H9 (cell line): ENCODE measurements around the gene FAF1. TPM values are rescaled to one million over a fixed set of nuclear protein-coding genes. Genes with fewer than 3 reads are reported as not detected.
"Not testable (repeated sequence)": the region's sequence is repeated elsewhere in the genome, so short reads cannot be mapped to it uniquely, and the experiment has no call there.

ENCODE experiments used
- DNase-seq: peaks from one replicate; pipeline ENCODE4 v3.0.0-alpha.2; 2017
- H2AFZ ChIP-seq: one replicate; pipeline ENCODE4 v1.6.1; 2013; ENCODE audit warnings: mild to moderate bottlenecking, low read length, control low read depth, moderate library complexity
- H2AK5ac ChIP-seq: 2 replicates; pipeline ENCODE4 v1.6.1; 2013; ENCODE audit warnings: low read length, control low read depth, mixed read lengths; ENCODE audit not compliant: insufficient read length
- H2BK120ac ChIP-seq: one replicate; pipeline ENCODE4 v1.6.1; 2013; ENCODE audit warnings: low read depth, mild to moderate bottlenecking, low read length, control low read depth, inconsistent platforms; ENCODE audit not compliant: poor library complexity, severe bottlenecking
- H2BK12ac ChIP-seq: 2 replicates; pipeline ENCODE4 v1.6.1; 2013; ENCODE audit warnings: low read length, control low read depth, mixed read lengths, low read depth; ENCODE audit not compliant: insufficient read length
- H2BK15ac ChIP-seq: 2 replicates; pipeline ENCODE4 v1.6.1; 2013; ENCODE audit warnings: low read depth, low read length, control low read depth
- H2BK20ac ChIP-seq: one replicate; pipeline ENCODE4 v1.6.1; 2013; ENCODE audit warnings: low read depth, mild to moderate bottlenecking, low read length, control low read depth, inconsistent platforms; ENCODE audit not compliant: poor library complexity, severe bottlenecking
- H2BK5ac ChIP-seq: 2 replicates; pipeline ENCODE4 v1.6.1; 2013; ENCODE audit warnings: low read length, control low read depth, mixed read lengths; ENCODE audit not compliant: insufficient read length
- H3K14ac ChIP-seq: 2 replicates; pipeline ENCODE4 v1.6.1; 2013; ENCODE audit warnings: low read length, control low read depth; ENCODE audit not compliant: insufficient read depth
- H3K18ac ChIP-seq: 2 replicates; pipeline ENCODE4 v1.6.1; 2013; ENCODE audit warnings: low read depth, mild to moderate bottlenecking, mixed read lengths, low read length, control low read depth; ENCODE audit not compliant: insufficient read length
- H3K23ac ChIP-seq: 2 replicates; pipeline ENCODE4 v1.6.1; 2013; ENCODE audit warnings: low read length, control low read depth, mixed read lengths, low read depth; ENCODE audit not compliant: insufficient read length
- H3K23me2 ChIP-seq: 2 replicates; pipeline ENCODE4 v1.6.1; 2013; ENCODE audit warnings: low read depth, mild to moderate bottlenecking, mixed read lengths, low read length, control low read depth; ENCODE audit not compliant: insufficient read length, poor library complexity, severe bottlenecking
- H3K27ac ChIP-seq: 2 replicates; pipeline ENCODE4 v1.5.1; 2013; ENCODE audit warnings: low read length, control low read depth, mixed read lengths, low read depth; ENCODE audit not compliant: insufficient read length
- H3K27me3 ChIP-seq: 2 replicates; pipeline ENCODE4 v1.6.1; 2013; ENCODE audit warnings: low read length, control low read depth, inconsistent platforms; ENCODE audit not compliant: insufficient read depth
- H3K4ac ChIP-seq: 2 replicates; pipeline ENCODE4 v1.6.1; 2013; ENCODE audit warnings: low read depth, mild to moderate bottlenecking, control low read depth, inconsistent platforms, low read length, moderate library complexity
- H3K4me1 ChIP-seq: 2 replicates; pipeline ENCODE4 v1.6.1; 2013; ENCODE audit warnings: low read length, control low read depth, inconsistent platforms; ENCODE audit not compliant: insufficient read depth
- H3K4me2 ChIP-seq: 2 replicates; pipeline ENCODE4 v1.6.1; 2013; ENCODE audit warnings: low read length, control low read depth, mixed read lengths; ENCODE audit not compliant: insufficient read length, insufficient read depth
- H3K56ac ChIP-seq: 2 replicates; pipeline ENCODE4 v1.6.1; 2013; ENCODE audit warnings: low read depth, mild to moderate bottlenecking, mixed read lengths, low read length, control low read depth; ENCODE audit not compliant: insufficient read length
- H3K79me1 ChIP-seq: 2 replicates; pipeline ENCODE4 v1.6.1; 2013; ENCODE audit warnings: low read depth, mild to moderate bottlenecking, moderate library complexity, low read length, control low read depth, inconsistent platforms; ENCODE audit not compliant: insufficient read depth, poor library complexity, severe bottlenecking
- H3K79me2 ChIP-seq: 2 replicates; pipeline ENCODE4 v1.6.1; 2013; ENCODE audit warnings: low read length, control low read depth, inconsistent platforms; ENCODE audit not compliant: insufficient read depth
- H3K9ac ChIP-seq: 2 replicates; pipeline ENCODE4 v1.6.1; 2013; ENCODE audit warnings: low read length, control low read depth, mixed read lengths; ENCODE audit not compliant: insufficient read length; ENCODE audit errors: extremely low read depth
- H3K9me3 ChIP-seq: one replicate; pipeline ENCODE4 v1.6.1; 2013; ENCODE audit warnings: low read depth, low read length, inconsistent platforms; ENCODE audit not compliant: control insufficient read depth
- H3T11ph ChIP-seq: one replicate; pipeline ENCODE4 v1.6.1; 2013; ENCODE audit warnings: mild to moderate bottlenecking, low read length, control low read depth, inconsistent platforms
- H4K20me1 ChIP-seq: one replicate; pipeline ENCODE4 v1.6.1; 2013; ENCODE audit not compliant: control insufficient read depth, insufficient read length, insufficient read depth
- H4K5ac ChIP-seq: 2 replicates; pipeline ENCODE4 v1.6.1; 2013; ENCODE audit warnings: low read depth, mild to moderate bottlenecking, mixed read lengths, low read length, control low read depth; ENCODE audit not compliant: insufficient read length
- H4K8ac ChIP-seq: replicated peaks from 2 replicates; pipeline ENCODE4 v1.6.1; 2013; ENCODE audit warnings: low read length, control low read depth, mixed read lengths, low read depth; ENCODE audit not compliant: insufficient read length
- H4K91ac ChIP-seq: 2 replicates; pipeline ENCODE4 v1.6.1; 2013; ENCODE audit warnings: low read depth, mild to moderate bottlenecking, moderate library complexity, mixed read lengths, low read length, control low read depth; ENCODE audit not compliant: insufficient read length
- H3K27ac Mint-ChIP-seq, 3 experiments: 2 replicates in 2 of 3; 3 replicates in 1 of 3; pipeline ENCODE4 v1.8.0; 2020 to 2021; ENCODE audit warnings: mixed read lengths in 3 of 3, mild to moderate bottlenecking in 1 of 3, moderate library complexity in 1 of 3
- H3K27me3 Mint-ChIP-seq: 2 replicates; pipeline ENCODE4 v1.8.0; 2021; ENCODE audit warnings: low read depth, mild to moderate bottlenecking, moderate library complexity, mixed read lengths
- H3K36me3 Mint-ChIP-seq, 3 experiments: 2 replicates in 2 of 3; 3 replicates in 1 of 3; pipeline ENCODE4 v1.8.0; 2020 to 2021; ENCODE audit warnings: low read depth in 3 of 3, mixed read lengths in 3 of 3; ENCODE audit not compliant: insufficient read depth in 1 of 3
- H3K4me1 Mint-ChIP-seq, 2 experiments: 2 replicates each; pipeline ENCODE4 v1.8.0; 2020; ENCODE audit warnings: mixed read lengths in 2 of 2
- H3K4me3 Mint-ChIP-seq, 2 experiments: 2 replicates in 1 of 2; 3 replicates in 1 of 2; pipeline ENCODE4 v1.8.0; 2020 to 2021; ENCODE audit warnings: mild to moderate bottlenecking in 2 of 2, mixed read lengths in 2 of 2, moderate library complexity in 1 of 2
- H3K9me3 Mint-ChIP-seq, 2 experiments: 2 replicates in 1 of 2; 3 replicates in 1 of 2; pipeline ENCODE4 v1.8.0; 2020; ENCODE audit warnings: mild to moderate bottlenecking in 2 of 2, mixed read lengths in 2 of 2, moderate library complexity in 1 of 2
- WGBS: extraction: QIAGEN DNeasy Blood & Tissue Kit; methylation state at CpG from one replicate; pipeline ENCODE4 v1.1.7; 2013; ENCODE audit warnings: missing lambda C conversion rate, low lambda C conversion rate, mixed read lengths; ENCODE audit not compliant: insufficient read length; ENCODE audit errors: extremely low coverage; 5-methylcytosine and 5-hydroxymethylcytosine counted together
- total RNA-seq: library from RNA; stranded (reverse); gene quantifications from 2 replicates; pipeline ENCODE4 v1.2.1, GENCODE V29; 2021
- TF ChIP-seq, protein P1 (sequence below): fragments of 200-600 bp; sonication (generic); conservative IDR thresholded peaks from 3 replicates; pipeline ENCODE4 v1.8.0; 2021; ENCODE audit warnings: antibody characterized with exemption, mild to moderate bottlenecking

The FAF1 gene
- total RNA-seq, 1 experiment from 2014 or later, result 60.8 TPM

DNA sequence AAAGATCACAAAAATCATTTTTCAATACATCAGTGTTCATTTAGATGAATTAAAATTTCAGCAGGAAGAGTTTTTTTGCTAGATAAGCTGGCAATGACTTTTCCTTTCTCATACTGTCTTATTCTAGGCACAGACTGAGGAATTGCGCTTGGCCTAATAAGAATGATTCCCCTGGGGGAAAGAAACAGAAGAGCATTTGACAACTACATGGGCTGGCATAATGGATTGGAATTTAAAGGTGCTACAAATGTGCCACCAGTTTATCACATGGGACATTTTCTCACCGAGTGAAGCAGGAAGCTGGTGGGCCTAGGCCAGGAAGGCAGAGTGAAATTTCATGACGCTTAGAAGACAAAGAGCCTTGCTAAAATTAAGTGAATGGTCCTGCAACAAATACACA lies 49.3 kb upstream of the FAF1 start:
- H3K14ac ChIP-seq, result no peak overlapping the region
- no peaks in the 10 kb centered on the region; a peak in 1 of 7 replicates for H3K36me3 Mint-ChIP-seq
- H3K9me3 Mint-ChIP-seq, result no peaks in the 10 kb centered on the region
- no peak overlapping the region for H3K4ac ChIP-seq
- no peak overlapping the region for H3K9ac ChIP-seq
- no peak overlapping the region for H2BK20ac ChIP-seq
- no peak overlapping the region for H4K91ac ChIP-seq
- H3K27ac Mint-ChIP-seq, result no peak overlapping the region
- H3K4me1 Mint-ChIP-seq, result peaks cover 2 to 3% of the 10 kb centered on the region in 2 experiments; a peak in 1 of 4 replicates
- H3K27me3 ChIP-seq, result no peaks in the 10 kb centered on the region
- H3K79me1 ChIP-seq, result no peaks in the 10 kb centered on the region
- H3K27ac ChIP-seq, result no peak overlapping the region
- TF ChIP-seq, protein P1, sequence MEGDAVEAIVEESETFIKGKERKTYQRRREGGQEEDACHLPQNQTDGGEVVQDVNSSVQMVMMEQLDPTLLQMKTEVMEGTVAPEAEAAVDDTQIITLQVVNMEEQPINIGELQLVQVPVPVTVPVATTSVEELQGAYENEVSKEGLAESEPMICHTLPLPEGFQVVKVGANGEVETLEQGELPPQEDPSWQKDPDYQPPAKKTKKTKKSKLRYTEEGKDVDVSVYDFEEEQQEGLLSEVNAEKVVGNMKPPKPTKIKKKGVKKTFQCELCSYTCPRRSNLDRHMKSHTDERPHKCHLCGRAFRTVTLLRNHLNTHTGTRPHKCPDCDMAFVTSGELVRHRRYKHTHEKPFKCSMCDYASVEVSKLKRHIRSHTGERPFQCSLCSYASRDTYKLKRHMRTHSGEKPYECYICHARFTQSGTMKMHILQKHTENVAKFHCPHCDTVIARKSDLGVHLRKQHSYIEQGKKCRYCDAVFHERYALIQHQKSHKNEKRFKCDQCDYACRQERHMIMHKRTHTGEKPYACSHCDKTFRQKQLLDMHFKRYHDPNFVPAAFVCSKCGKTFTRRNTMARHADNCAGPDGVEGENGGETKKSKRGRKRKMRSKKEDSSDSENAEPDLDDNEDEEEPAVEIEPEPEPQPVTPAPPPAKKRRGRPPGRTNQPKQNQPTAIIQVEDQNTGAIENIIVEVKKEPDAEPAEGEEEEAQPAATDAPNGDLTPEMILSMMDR, result no peak
- no peak overlapping the region for H3K18ac ChIP-seq
- no peak overlapping the region for H4K5ac ChIP-seq
- no peak overlapping the region for H3K4me3 Mint-ChIP-seq
- no peak overlapping the region for H2BK5ac ChIP-seq
- H3K9me3 ChIP-seq, result no peaks in the 10 kb centered on the region
- H4K8ac ChIP-seq, result no peak overlapping the region
- H3K4me2 ChIP-seq, result no peak overlapping the region
- no peak overlapping the region for H3K23ac ChIP-seq
- no peak for DNase-seq
- no peaks in the 10 kb centered on the region for H4K20me1 ChIP-seq
- H3K79me2 ChIP-seq, result no peaks in the 10 kb centered on the region
- H3K56ac ChIP-seq, result no peak overlapping the region
- H2AFZ ChIP-seq, result no peak overlapping the region
- H3K4me1 ChIP-seq, result no peaks in the 10 kb centered on the region
- no peak overlapping the region for H2BK15ac ChIP-seq
- H2BK120ac ChIP-seq, result no peak overlapping the region
- H2BK12ac ChIP-seq, result no peak overlapping the region
- H3T11ph ChIP-seq, result no peak overlapping the region
- no peak overlapping the region for H2AK5ac ChIP-seq
- no CpG with 5 or more reads among the region's 3 CpGs for WGBS
- H3K23me2 ChIP-seq, result no peaks in the 10 kb centered on the region
- peaks cover 13% of the 10 kb centered on the region for H3K27me3 Mint-ChIP-seq

DNA sequence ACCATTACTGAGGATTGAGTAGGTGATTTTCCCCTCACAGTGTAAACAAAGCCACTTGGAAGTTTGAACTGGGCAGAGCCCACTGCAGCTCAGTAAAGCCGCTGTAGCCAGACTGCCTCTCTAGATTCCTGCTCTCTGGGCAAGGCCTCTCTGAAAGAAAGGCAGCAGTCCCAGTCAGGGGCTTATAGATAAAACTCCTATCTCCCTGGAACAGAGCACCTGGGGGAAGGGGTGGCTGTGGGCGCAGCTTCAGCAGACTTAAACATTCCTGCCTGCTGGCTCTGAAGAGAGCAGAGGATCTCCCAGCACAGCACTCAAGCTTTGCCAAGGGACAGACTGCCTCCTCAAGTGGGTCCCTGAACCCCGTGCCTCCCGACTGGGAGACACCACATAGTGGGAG lies 45.5 kb upstream of the FAF1 start:
- H3K56ac ChIP-seq, H3K14ac ChIP-seq, H3K9me3 ChIP-seq, H3K27ac ChIP-seq, H3K4me1 Mint-ChIP-seq, H3K79me2 ChIP-seq, H3K79me1 ChIP-seq, H3K9me3 Mint-ChIP-seq, H4K91ac ChIP-seq, H2AFZ ChIP-seq, H2BK12ac ChIP-seq, H3K36me3 Mint-ChIP-seq, H3K27me3 ChIP-seq, H4K8ac ChIP-seq, H2BK5ac ChIP-seq, H2BK15ac ChIP-seq, H3T11ph ChIP-seq, H2AK5ac ChIP-seq, H3K4me2 ChIP-seq, H3K9ac ChIP-seq, H3K4me3 Mint-ChIP-seq, H3K23me2 ChIP-seq, H2BK120ac ChIP-seq, H3K4ac ChIP-seq, DNase-seq, H4K5ac ChIP-seq, H2BK20ac ChIP-seq, H3K4me1 ChIP-seq, H4K20me1 ChIP-seq, H3K23ac ChIP-seq, H3K27ac Mint-ChIP-seq: not testable (repeated sequence)
- peak overlapping the region; percentile 38 for H3K18ac ChIP-seq
- peaks cover 13% of the 10 kb centered on the region for H3K27me3 Mint-ChIP-seq
- WGBS, result no CpG with 5 or more reads among the region's 4 CpGs
